ENCODE data around the gene APBA2. TPM values are rescaled to one million over a fixed set of nuclear protein-coding genes. Genes with fewer than 3 reads are reported as not detected.

The APBA2 gene
- polyA plus RNA-seq, 2 of the 4 experiments (the other 2 are of a cell fraction) = 11.4 to 12.6 TPM

DNA sequence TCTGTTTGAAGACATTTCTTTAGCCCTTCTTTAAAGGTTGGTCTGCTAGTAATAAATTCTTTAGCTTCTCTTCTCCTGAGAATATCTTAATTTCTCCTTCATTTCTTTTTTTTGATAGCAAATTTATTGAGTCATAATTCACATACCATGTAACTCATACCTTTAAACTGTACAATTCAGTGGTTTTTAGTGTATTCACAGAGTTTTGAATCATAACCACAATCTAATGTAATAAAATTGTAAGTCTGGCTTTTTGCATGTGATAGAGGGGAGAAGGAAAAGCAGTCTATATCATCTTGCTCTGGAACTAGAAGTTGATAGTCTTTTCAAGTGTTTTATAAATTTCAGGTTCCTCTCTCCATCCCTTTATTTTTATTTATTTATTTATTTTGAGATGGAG, 81.3 kb downstream of the APBA2 start:
- FAIRE-seq = no peak
- Histone ChIP-seq H3K4me1 (no peaks in the 10 kb centered on the region), H3K27ac (no peak overlapping the region), H3K4me3 (no peak overlapping the region), H3K4me2 (no peak overlapping the region), H3K9me3 (no peaks in the 10 kb centered on the region)
- DNase-seq (ENCODE audit: low read depth in 1 of 2, low spot score in 1 of 2) = no peak
- CTCF ChIA-PET = no interaction called here
- no peak for ATAC-seq
- TF ChIP-seq RAD21 (conservative IDR thresholded peaks at IDR 0.05 in 1 of 2, IDR thresholded peaks at IDR 0.05 in 1 of 2) (no peak), EHF (CRISPR knock-in tag; IDR thresholded peaks at IDR 0.05) (no peak), TP53 (CRISPR knock-in tag; IDR thresholded peaks at IDR 0.05) (no peak), CHD4 (IDR thresholded peaks at IDR 0.05; ENCODE audit: borderline replicate concordance) (no peak), BHLHE40 (IDR thresholded peaks at IDR 0.05; ENCODE audit: low read depth, low read length) (no peak), KDM1A (IDR thresholded peaks at IDR 0.05; ENCODE audit: low read depth) (no peak)
- POLR2A ChIA-PET = no interaction called here

- TF ChIP-seq, protein P1, sequence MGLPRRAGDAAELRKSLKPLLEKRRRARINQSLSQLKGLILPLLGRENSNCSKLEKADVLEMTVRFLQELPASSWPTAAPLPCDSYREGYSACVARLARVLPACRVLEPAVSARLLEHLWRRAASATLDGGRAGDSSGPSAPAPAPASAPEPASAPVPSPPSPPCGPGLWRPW (IDR thresholded peaks at IDR 0.05) = no peak
- TF ChIP-seq, protein P2, sequence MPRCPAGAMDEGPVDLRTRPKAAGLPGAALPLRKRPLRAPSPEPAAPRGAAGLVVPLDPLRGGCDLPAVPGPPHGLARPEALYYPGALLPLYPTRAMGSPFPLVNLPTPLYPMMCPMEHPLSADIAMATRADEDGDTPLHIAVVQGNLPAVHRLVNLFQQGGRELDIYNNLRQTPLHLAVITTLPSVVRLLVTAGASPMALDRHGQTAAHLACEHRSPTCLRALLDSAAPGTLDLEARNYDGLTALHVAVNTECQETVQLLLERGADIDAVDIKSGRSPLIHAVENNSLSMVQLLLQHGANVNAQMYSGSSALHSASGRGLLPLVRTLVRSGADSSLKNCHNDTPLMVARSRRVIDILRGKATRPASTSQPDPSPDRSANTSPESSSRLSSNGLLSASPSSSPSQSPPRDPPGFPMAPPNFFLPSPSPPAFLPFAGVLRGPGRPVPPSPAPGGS (IDR thresholded peaks at IDR 0.05) = no peak
- TF ChIP-seq EHF (CRISPR knock-in tag; IDR thresholded peaks at IDR 0.05) = no peak
- DNase-seq (ENCODE audit: low read depth in 1 of 2, low spot score in 1 of 2) (no peak), ATAC-seq (no peak), FAIRE-seq (peak; percentile 54)
- CTCF ChIA-PET = no interaction called here
- 73% methylated on average over 6 of the region's 6 CpGs for WGBS (ENCODE audit: missing lambda C conversion rate)
- Histone ChIP-seq H3K4me3 (no peak overlapping the region), H3K27ac (no peak overlapping the region), H3K9me3 (no peaks in the 10 kb centered on the region), H3K4me1 (no peaks in the 10 kb centered on the region), H3K4me2 (no peak overlapping the region)
- POLR2A ChIA-PET = no interaction called here
Observed at GRCh38 chr15:28967990-28968389, 82.2 kb downstream of the APBA2 start.

- no peak overlapping the region for H3K4me3 ChIP-seq
- no peak for TF ChIP-seq ZC3H11A (IDR thresholded peaks at IDR 0.05)
- TF ChIP-seq, protein P3, sequence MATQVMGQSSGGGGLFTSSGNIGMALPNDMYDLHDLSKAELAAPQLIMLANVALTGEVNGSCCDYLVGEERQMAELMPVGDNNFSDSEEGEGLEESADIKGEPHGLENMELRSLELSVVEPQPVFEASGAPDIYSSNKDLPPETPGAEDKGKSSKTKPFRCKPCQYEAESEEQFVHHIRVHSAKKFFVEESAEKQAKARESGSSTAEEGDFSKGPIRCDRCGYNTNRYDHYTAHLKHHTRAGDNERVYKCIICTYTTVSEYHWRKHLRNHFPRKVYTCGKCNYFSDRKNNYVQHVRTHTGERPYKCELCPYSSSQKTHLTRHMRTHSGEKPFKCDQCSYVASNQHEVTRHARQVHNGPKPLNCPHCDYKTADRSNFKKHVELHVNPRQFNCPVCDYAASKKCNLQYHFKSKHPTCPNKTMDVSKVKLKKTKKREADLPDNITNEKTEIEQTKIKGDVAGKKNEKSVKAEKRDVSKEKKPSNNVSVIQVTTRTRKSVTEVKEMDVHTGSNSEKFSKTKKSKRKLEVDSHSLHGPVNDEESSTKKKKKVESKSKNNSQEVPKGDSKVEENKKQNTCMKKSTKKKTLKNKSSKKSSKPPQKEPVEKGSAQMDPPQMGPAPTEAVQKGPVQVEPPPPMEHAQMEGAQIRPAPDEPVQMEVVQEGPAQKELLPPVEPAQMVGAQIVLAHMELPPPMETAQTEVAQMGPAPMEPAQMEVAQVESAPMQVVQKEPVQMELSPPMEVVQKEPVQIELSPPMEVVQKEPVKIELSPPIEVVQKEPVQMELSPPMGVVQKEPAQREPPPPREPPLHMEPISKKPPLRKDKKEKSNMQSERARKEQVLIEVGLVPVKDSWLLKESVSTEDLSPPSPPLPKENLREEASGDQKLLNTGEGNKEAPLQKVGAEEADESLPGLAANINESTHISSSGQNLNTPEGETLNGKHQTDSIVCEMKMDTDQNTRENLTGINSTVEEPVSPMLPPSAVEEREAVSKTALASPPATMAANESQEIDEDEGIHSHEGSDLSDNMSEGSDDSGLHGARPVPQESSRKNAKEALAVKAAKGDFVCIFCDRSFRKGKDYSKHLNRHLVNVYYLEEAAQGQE (IDR thresholded peaks at IDR 0.05) = no peak
- no peak for TF ChIP-seq FOXS1 (CRISPR knock-in tag; IDR thresholded peaks at IDR 0.05)
- no peak for TF ChIP-seq JUNB (IDR thresholded peaks at IDR 0.05)
- TF ChIP-seq, protein P4, sequence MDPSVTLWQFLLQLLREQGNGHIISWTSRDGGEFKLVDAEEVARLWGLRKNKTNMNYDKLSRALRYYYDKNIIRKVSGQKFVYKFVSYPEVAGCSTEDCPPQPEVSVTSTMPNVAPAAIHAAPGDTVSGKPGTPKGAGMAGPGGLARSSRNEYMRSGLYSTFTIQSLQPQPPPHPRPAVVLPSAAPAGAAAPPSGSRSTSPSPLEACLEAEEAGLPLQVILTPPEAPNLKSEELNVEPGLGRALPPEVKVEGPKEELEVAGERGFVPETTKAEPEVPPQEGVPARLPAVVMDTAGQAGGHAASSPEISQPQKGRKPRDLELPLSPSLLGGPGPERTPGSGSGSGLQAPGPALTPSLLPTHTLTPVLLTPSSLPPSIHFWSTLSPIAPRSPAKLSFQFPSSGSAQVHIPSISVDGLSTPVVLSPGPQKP (IDR thresholded peaks at IDR 0.05; ENCODE audit: low read depth, low read length) = no peak
- no peak for TF ChIP-seq EHF (CRISPR knock-in tag; IDR thresholded peaks at IDR 0.05)
- TF ChIP-seq HOXA7 (CRISPR knock-in tag; IDR thresholded peaks at IDR 0.05) = no peak
- TF ChIP-seq FOSB (CRISPR knock-in tag; IDR thresholded peaks at IDR 0.05) = no peak
- no peak for TF ChIP-seq GATA3 (IDR thresholded peaks at IDR 0.05; ENCODE audit: borderline replicate concordance)
- TF ChIP-seq TP53 (CRISPR knock-in tag; IDR thresholded peaks at IDR 0.05) = no peak
- TF ChIP-seq EHMT2 (IDR thresholded peaks at IDR 0.05; ENCODE audit: low read depth) = no peak
- TF ChIP-seq HDAC2 (IDR thresholded peaks at IDR 0.05) = no peak
- no peak for TF ChIP-seq ZFP36 (IDR thresholded peaks at IDR 0.05; ENCODE audit: borderline replicate concordance, partially characterized antibody)
- ATAC-seq (no peak), FAIRE-seq (no peak), DNase-seq (ENCODE audit: low read depth in 1 of 2, low spot score in 1 of 2) (no peak)
- H3K4me2 ChIP-seq = no peak overlapping the region
- no peaks in the 10 kb centered on the region for H3K9me3 ChIP-seq
- ChIA-PET CTCF (no interaction called here), POLR2A (no interaction called here)
- 89% methylated on average over 14 of the region's 14 CpGs for WGBS (ENCODE audit: missing lambda C conversion rate)
- no peaks in the 10 kb centered on the region for H3K4me1 ChIP-seq
- no peak overlapping the region for H3K27ac ChIP-seq
Observed at GRCh38 chr15:28969511-28970085, 83.8 kb downstream of the APBA2 start.
